Superior temporal gyrus (tissue), 1 donor: Measurements from ENCODE around the gene B4GALNT1.
"Not testable (repeated sequence)": the region's sequence is repeated elsewhere in the genome, so short reads cannot be mapped to it uniquely, and the experiment has no call there.

Experiments used
- DNase-seq: peaks from one replicate; pipeline ENCODE4 v3.0.0-alpha.2; 2016; ENCODE audit errors: extremely low spot score

Gene B4GALNT1

GRCh38 chr12:57632958-57633840 lies at the start of gene B4GALNT1:
Gene B4GALNT1, minus strand, starts transcription at chr12:57633201. Its CDS starts 1,069 bp downstream, at chr12:57632132.
- peak; percentile 66 for DNase-seq

- no peak for DNase-seq
Measured at GRCh38 chr12:57679697-57680096, 46.7 kb upstream of the B4GALNT1 start.

- DNase-seq: not testable (repeated sequence)
Measured at GRCh38 chr12:57677947-57678346, 44.9 kb upstream of the B4GALNT1 start.

- no peak for DNase-seq
Measured at GRCh38 chr12:57674691-57675090, 41.7 kb upstream of the B4GALNT1 start.

- no peak for DNase-seq
Measured at GRCh38 chr12:57672801-57673200, 39.8 kb upstream of the B4GALNT1 start.

- DNase-seq: not testable (repeated sequence)
Measured at GRCh38 chr12:57671811-57672210, 38.8 kb upstream of the B4GALNT1 start.

- DNase-seq: not testable (repeated sequence)
Measured at GRCh38 chr12:57669691-57670090, 36.7 kb upstream of the B4GALNT1 start.

GRCh38 chr12:57666897-57667296 lies 33.9 kb upstream of the B4GALNT1 start:
- DNase-seq: no peak

GRCh38 chr12:57665066-57665820 lies 32.2 kb upstream of the B4GALNT1 start:
- not testable (repeated sequence) for DNase-seq

- DNase-seq: no peak
Measured at GRCh38 chr12:57661376-57661775, 28.4 kb upstream of the B4GALNT1 start.

GRCh38 chr12:57658890-57659289 lies 25.9 kb upstream of the B4GALNT1 start:
- DNase-seq: no peak

GRCh38 chr12:57657744-57658143 lies 24.7 kb upstream of the B4GALNT1 start:
- DNase-seq: no peak

- not testable (repeated sequence) for DNase-seq
Measured at GRCh38 chr12:57656408-57656807, 23.4 kb upstream of the B4GALNT1 start.

- no peak for DNase-seq
Measured at GRCh38 chr12:57655541-57656240, 22.7 kb upstream of the B4GALNT1 start.

GRCh38 chr12:57654042-57654441 lies 21.0 kb upstream of the B4GALNT1 start:
- DNase-seq: no peak

GRCh38 chr12:57646659-57647049 lies 13.7 kb upstream of the B4GALNT1 start:
- not testable (repeated sequence) for DNase-seq

GRCh38 chr12:57645990-57646658 lies 13.1 kb upstream of the B4GALNT1 start:
- DNase-seq: not testable (repeated sequence)

GRCh38 chr12:57641699-57642442 lies 8.9 kb upstream of the B4GALNT1 start:
- DNase-seq: no peak

- DNase-seq: no peak
Measured at GRCh38 chr12:57640175-57641042, 7.4 kb upstream of the B4GALNT1 start.

GRCh38 chr12:57638096-57638495 lies 5.1 kb upstream of the B4GALNT1 start:
- DNase-seq: no peak
